ENCODE results near the gene GUSB.
"Not testable (repeated sequence)": the region's sequence is repeated elsewhere in the genome, so short reads cannot be mapped to it uniquely, and the experiment has no call there.

GRCh38 chr7:65988503-65988902, 6.5 kb upstream of the GUSB start:
- not testable (repeated sequence) for TF ChIP-seq SUZ12 (IDR thresholded peaks at IDR 0.05; ENCODE audit: extremely low read depth, insufficient read depth, insufficient read length); YY1 (IDR thresholded peaks at IDR 0.05; ENCODE audit: insufficient read depth, insufficient read length)
